CD4-positive, alpha-beta T cell treated with Interferon gamma for 1 hour (primary cell): ENCODE results near the gene LRRC25.
"Not testable (repeated sequence)": the region's sequence is repeated elsewhere in the genome, so short reads cannot be mapped to it uniquely, and the experiment has no call there.

Experiments
- DNase-seq: peaks from one replicate; pipeline ENCODE4 v3.0.0-alpha.2; 2020

LRRC25 gene

DNA sequence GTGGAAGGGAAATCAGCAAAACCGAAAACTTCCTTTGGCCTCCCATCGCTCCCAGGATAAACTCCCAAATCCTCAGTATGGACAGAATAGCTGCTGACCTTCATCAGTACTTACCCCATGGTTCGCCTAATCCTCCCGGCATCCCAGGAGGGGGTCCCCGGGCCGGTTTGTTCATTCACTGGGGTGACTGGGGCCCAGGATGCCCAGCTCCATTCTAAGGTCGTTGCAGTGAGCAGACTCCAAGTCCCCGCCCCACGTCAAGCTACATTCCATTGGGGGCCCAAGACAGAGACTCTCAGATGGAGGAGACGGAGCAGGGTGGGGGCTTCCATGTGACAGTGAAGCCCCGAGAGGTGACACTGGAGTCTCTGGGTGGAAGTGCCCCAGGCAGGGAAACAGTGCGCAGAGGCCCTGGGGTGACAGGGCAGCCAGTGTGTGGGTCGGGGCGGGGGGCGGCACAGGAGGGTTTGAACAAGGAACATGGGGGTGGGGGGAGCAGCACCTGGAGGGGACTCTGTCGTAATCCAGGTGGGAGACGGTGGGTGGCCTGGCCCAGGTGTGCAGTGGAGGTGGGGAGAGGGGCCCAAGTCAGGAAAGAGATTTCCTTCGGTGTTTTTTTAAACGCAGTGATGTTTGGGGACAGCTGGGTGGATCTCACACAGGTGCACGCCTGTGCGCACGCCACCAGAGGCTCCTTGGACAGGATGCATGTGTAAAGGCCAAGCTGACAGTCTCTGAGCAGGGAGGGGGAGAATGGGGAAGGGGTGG is 26.9 kb upstream of the LRRC25 start:
- DNase-seq = no peak

DNA sequence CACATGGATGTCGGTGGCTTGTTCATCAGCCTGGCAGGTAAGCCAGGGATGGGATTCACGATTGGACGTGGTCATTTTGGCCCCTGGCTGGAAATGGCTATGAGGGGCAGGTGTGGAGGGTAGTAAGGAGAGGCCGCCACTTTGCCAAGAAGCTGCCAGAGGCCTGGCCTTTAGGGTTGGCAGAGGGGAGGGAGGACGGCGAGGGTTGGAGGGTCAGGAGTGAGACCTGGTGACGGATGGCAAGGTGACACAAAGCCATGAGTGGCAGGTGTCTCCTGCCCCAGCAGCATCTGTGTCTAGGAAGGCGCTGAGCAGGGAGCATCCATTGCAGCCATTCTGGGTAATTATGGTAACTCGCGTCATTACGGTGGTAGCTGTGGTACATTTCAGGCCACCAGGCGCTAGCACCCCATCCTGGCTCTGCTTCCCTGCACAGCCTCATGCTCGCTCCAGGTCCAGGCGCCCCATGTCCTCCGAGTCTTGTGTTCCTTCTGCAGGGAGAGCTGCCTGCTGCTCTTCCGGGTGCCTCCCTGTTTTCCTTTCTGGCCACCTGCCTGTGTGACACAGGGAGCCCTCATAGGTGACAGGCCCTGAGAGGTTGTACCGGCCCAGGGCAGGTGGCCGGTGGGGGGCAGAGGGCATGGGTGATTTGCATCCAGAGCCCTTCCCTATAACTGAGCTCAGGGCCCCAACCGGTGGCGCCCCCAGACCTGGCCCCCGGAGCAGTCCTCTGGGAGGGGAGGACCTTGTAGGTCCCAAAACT is 26.0 kb upstream of the LRRC25 start:
- DNase-seq = no peak

GRCh38 chr19:18422530-18423191 is 25.2 kb upstream of the LRRC25 start:
- DNase-seq = no peak

- DNase-seq = no peak
These were observed 24.0 kb upstream of the LRRC25 start for GRCh38 chr19:18421371-18421959.

GRCh38 chr19:18420930-18421329 is 23.5 kb upstream of the LRRC25 start:
- DNase-seq = no peak

GRCh38 chr19:18419699-18420460 is 22.5 kb upstream of the LRRC25 start:
- DNase-seq = peak; percentile 52

GRCh38 chr19:18419195-18419698 is 21.8 kb upstream of the LRRC25 start, which contains the start of gene SSBP4:
Gene SSBP4 (plus strand): TSS chr19:18419398. CDS start chr19:18419649, 251 bp downstream.
- peak; percentile 72 for DNase-seq

GRCh38 chr19:18418483-18419194 is 21.2 kb upstream of the LRRC25 start:
- peak; percentile 57 for DNase-seq

- DNase-seq = no peak
These were observed 20.6 kb upstream of the LRRC25 start for GRCh38 chr19:18418029-18418482.

- peak; percentile 63 for DNase-seq
These were observed 20.0 kb upstream of the LRRC25 start for GRCh38 chr19:18417250-18418028.

- peak; percentile 89 for DNase-seq
These were observed 19.4 kb upstream of the LRRC25 start for GRCh38 chr19:18416778-18417249.

- DNase-seq = peak; percentile 21
These were observed 17.9 kb upstream of the LRRC25 start for GRCh38 chr19:18415178-18415867.

DNA sequence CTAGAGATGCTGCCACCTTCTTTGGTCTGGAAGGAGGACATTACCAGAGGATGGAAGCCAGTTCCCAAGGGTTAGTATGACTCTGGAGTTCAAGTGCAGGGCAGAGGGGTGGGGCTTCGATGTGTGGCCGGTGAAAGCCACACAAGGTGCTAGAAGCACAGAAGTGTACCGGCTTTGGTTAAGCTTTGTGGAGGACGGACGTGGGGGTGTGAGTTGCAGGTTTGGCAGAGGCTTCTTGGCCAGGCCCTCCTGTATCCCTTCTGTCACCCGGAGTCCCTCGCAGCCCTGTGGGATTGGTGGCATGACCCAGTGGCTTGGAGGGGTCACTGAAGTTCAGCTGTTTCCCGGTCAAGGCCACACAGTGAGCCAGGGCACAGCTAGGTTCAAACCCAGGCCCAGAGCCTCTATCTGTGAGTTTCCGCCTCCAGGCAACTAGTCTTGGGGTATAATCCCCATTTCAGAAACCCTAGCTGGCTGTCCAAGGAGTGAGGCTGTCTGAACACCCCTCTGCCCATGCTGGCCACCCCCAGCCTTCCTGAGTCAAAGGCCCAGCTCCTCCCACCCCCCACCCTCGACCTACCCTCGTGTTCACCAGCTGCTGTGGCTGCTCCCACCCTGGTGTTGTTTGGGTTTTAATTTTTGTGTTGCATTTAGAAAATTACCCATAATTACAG is 17.2 kb upstream of the LRRC25 start:
- peak; percentile 28 for DNase-seq

DNA sequence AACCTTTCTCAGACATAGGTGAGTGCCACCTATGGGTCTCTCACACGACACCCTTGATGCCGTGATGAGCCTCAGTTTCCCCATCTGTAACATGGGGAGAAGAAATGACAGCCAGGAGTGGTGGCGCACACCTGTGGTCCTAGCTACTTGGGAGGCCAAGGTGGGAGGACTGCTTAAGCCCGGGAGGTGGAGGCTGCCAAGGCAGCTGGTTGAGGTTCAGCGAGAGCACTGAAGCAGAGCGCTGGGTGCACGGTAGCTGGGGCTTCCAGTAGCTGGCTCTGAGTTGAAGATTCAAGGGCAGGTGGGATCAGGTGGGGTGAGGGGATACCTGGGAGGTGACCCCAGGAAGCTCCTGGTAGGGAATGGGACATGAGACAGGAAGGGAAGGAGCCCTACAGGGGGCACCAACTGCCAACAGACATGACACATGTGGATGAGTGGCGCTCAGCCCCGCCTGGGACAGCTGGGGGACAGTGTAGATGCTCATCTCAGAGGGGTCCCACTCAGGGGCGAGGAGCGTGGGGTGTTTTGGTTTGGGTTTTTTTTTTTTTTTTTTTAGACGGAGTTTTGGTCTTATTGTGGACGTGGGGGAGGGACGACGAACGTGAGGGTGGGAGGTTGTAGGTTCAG is 15.3 kb upstream of the LRRC25 start:
- DNase-seq = no peak

DNA sequence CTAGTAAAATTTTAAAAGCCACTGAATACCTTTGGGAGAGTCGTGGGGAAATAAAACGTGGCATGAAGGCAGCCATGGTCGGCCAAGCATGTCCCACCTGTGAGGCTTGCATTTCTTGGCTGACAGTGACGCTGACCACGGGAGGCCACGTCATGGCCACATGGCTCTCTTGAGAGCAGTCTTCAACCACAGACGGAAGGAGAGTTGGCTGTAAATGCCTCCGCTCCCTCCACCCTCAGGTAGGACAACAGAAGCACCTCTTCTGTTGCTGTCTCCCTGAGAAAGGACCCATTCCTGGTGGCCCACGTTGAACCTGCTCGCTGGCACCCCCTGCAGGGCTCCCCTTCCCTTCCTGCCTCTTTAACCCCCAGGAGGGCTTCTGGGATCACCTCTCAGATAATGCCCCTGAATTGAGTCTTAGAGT is 10.6 kb upstream of the LRRC25 start:
- peak; percentile 63 for DNase-seq

- DNase-seq = no peak
These were observed 9.3 kb upstream of the LRRC25 start for GRCh38 chr19:18406749-18407148.

GRCh38 chr19:18405754-18406153 is 8.3 kb upstream of the LRRC25 start:
- DNase-seq = not testable (repeated sequence)

DNA sequence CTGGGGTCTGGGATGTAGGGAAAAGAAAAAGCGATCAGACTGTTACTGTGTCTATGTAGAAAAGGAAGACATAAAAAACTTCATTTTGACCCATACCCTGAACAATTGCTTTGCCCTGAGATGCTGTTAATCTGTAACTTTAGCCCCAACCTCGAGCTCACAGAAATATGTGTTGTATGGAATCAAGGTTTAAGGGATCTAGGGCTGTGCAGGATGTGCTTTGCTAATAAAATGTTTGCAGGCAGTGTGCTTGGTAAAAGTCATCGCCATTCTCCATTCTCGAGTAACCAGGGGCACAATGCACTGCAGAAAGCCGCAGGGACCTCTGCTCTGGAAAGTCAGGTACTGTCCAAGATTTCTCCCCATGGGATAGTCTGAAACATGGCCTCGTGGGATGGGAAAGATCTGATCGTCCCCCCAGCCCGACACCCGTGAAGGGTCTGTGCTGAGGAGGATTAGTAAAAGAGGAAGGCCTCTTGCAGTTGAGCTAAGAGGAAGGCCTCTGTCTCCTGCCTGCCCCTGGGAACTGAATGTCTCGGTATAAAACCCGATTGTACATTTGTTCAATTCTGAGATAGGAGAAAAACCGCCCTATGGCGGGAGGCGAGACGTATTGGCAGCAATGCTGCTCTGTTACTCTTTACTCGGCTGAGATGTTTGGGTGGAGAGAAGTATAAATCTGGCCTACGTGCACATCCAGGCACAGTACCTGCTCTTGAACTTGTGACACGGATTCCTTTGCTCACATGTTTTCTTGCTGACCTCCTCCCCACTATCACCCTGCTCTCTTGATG is 5.2 kb upstream of the LRRC25 start:
- DNase-seq = not testable (repeated sequence)
